ENCODE measurements around the gene FAM89A. TPM values are rescaled to one million over a fixed set of nuclear protein-coding genes. Genes with fewer than 3 reads are reported as not detected.
"Not testable (repeated sequence)": the region's sequence is repeated elsewhere in the genome, so short reads cannot be mapped to it uniquely, and the experiment has no call there.

FAM89A gene
- total and polyA plus RNA-seq, 7 donors: 2.7 to 6.3 (median 4.2) TPM

DNA sequence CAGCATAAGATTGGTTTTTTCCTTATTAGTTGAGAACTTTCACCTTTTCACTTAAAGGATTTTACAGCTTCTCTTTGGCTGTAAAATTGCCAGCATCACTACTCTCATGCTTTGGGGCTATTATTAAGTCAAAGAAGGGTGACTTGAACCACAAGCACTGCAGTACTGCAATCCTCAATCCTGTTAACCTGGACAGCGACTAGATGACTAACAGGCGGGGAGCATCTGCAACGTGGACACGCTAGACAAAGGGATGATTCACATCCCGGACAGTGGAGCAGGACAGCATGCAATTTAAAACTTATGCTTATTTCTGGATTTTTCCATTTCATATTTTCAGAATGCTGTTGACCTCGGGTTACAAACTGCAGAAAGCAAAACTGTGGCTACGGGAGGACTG, 53.1 kb downstream of the FAM89A start:
- Histone ChIP-seq H3K27me3 (ENCODE audit: insufficient read depth in 3 of 3, low read length in 2 of 3) (no peaks in the 10 kb centered on the region), H3K9me3 (no peaks in the 10 kb centered on the region), H3K27ac (no peak overlapping the region), H3K4me3 (no peak overlapping the region), H3K36me3 (ENCODE audit: insufficient read depth in 1 of 2, low read depth in 1 of 2) (peaks cover 2 to 50% of the 10 kb centered on the region in 2 donors), H3K4me1 (no peaks in the 10 kb centered on the region)
- WGBS, 3 donors: 74 to 84% (median 74%) methylated on average over 7 of the region's 7 CpGs
- ATAC-seq (no peak), DNase-seq (no peak)
- TF ChIP-seq, protein P1, sequence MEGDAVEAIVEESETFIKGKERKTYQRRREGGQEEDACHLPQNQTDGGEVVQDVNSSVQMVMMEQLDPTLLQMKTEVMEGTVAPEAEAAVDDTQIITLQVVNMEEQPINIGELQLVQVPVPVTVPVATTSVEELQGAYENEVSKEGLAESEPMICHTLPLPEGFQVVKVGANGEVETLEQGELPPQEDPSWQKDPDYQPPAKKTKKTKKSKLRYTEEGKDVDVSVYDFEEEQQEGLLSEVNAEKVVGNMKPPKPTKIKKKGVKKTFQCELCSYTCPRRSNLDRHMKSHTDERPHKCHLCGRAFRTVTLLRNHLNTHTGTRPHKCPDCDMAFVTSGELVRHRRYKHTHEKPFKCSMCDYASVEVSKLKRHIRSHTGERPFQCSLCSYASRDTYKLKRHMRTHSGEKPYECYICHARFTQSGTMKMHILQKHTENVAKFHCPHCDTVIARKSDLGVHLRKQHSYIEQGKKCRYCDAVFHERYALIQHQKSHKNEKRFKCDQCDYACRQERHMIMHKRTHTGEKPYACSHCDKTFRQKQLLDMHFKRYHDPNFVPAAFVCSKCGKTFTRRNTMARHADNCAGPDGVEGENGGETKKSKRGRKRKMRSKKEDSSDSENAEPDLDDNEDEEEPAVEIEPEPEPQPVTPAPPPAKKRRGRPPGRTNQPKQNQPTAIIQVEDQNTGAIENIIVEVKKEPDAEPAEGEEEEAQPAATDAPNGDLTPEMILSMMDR (IDR thresholded peaks at IDR 0.05): no peak
- intact Hi-C loops (cut with DNase I): no loop called here

DNA sequence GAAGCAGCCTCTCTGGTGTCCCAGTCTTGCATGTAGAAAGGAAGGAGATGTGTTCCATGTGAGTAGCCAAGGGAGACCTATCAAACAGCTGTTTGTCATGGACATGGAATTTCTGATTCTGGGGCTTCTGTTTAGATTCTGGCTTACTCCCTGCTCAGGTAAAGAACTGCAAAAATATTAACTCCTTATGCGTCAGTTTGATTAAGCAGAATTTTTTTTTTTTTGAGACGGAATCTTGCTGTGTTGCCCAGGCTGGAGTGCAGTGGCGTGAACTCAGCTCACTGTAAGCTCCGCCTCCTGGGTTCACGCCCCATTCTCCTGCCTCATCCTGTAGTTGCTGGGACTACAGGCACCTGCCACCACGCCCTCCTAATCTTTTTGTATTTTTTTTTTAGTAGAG, 54.3 kb downstream of the FAM89A start:
- Histone ChIP-seq H3K4me1 (no peaks in the 10 kb centered on the region), H3K9me3 (no peaks in the 10 kb centered on the region), H3K27ac (no peak overlapping the region), H3K4me3 (no peak overlapping the region), H3K27me3 (ENCODE audit: insufficient read depth in 3 of 3, low read length in 2 of 3) (no peaks in the 10 kb centered on the region), H3K36me3 (ENCODE audit: insufficient read depth in 1 of 2, low read depth in 1 of 2) (peaks cover 2 to 52% of the 10 kb centered on the region in 2 donors)
- WGBS, 3 donors: 94 to 96% (median 94%) methylated on average over 6 of the region's 6 CpGs
- no peak for DNase-seq
- intact Hi-C loops (cut with DNase I): no loop called here
- TF ChIP-seq, protein P1 (IDR thresholded peaks at IDR 0.05): no peak
- no peak for ATAC-seq

GRCh38 chr1:230984622-230985515, 55.2 kb downstream of the FAM89A start:
- H3K4me1 ChIP-seq; H3K27ac ChIP-seq; H3K4me3 ChIP-seq; H3K27me3 ChIP-seq (ENCODE audit: insufficient read depth in 3 of 3, low read length in 2 of 3); H3K9me3 ChIP-seq; intact Hi-C loops (cut with DNase I); DNase-seq; ATAC-seq: not testable (repeated sequence)
- peaks cover 0 to 44% of the 10 kb centered on the region in 2 donors for H3K36me3 ChIP-seq (ENCODE audit: insufficient read depth in 1 of 2, low read depth in 1 of 2)
- WGBS, 3 donors: 68 to 71% (median 70%) methylated on average over 9 to 10 of the region's 10 CpGs

DNA sequence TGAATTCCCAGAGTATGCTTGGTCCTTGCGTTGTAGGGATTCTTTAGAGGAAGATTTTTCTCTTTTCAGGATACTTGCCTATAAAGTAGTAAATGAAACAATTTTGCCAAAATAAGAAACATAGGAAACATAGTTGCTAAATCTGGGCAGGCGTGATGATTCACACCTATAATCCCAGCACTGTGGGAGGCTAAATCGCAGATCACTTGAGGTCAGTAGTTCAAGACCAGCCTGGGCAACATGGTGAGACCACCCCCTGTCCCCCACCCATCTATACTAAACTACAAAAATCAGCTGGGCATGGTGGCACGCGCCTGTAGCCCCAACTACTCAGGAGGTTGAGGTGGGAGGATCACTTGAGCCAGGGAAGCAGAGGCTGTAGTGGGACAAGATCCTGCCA, 56.2 kb downstream of the FAM89A start:
- TF ChIP-seq, protein P1 (IDR thresholded peaks at IDR 0.05): no peak
- 86 to 90% (median 87%) methylated on average over 5 of the region's 5 CpGs for WGBS, 3 donors

GRCh38 chr1:230982696-230983095, 57.4 kb downstream of the FAM89A start:
- 72 to 89% (median 77%) methylated on average over 4 of the region's 4 CpGs for whole genome bisulfite sequencing, 3 donors
- intact Hi-C loops (cut with DNase I): no loop called here

More for the DNA sequence above, 56.2 kb downstream of the FAM89A start:
- intact Hi-C loops (cut with DNase I): no loop called here
- Histone ChIP-seq H3K4me3 (no peak overlapping the region), H3K27me3 (ENCODE audit: insufficient read depth in 3 of 3, low read length in 2 of 3) (no peaks in the 10 kb centered on the region), H3K9me3 (no peaks in the 10 kb centered on the region), H3K27ac (no peak overlapping the region), H3K36me3 (ENCODE audit: insufficient read depth in 1 of 2, low read depth in 1 of 2) (peaks cover 0 to 33% of the 10 kb centered on the region in 2 donors), H3K4me1 (peaks cover 4% of the 10 kb centered on the region)
- DNase-seq (no peak), ATAC-seq (no peak)

More at GRCh38 chr1:230982696-230983095, 57.4 kb downstream of the FAM89A start:
- Histone ChIP-seq H3K27me3 (ENCODE audit: insufficient read depth in 3 of 3, low read length in 2 of 3) (no peaks in the 10 kb centered on the region), H3K4me1 (peaks cover 5% of the 10 kb centered on the region), H3K27ac (no peak overlapping the region), H3K36me3 (ENCODE audit: insufficient read depth in 1 of 2, low read depth in 1 of 2) (peaks cover 0 to 28% of the 10 kb centered on the region in 2 donors), H3K4me3 (no peak overlapping the region), H3K9me3 (no peaks in the 10 kb centered on the region)
- DNase-seq (no peak), ATAC-seq (no peak)
- TF ChIP-seq, protein P1 (IDR thresholded peaks at IDR 0.05): no peak

All from psoas muscle (tissue), 8 donors.